Pulmonary artery endothelial cell (primary cell): Measurements from ENCODE around the gene INTS11. TPM values are rescaled to one million over a fixed set of nuclear protein-coding genes. Genes with fewer than 3 reads are reported as not detected.
A peak's percentile ranks its signal among the peaks of the same experiment; 100 is the strongest.

Experiments
- DNase-seq: peaks from one replicate; pipeline ENCODE4 v3.0.0-alpha.2; 2011; ENCODE audit warnings: low read depth, low spot score
- total RNA-seq: library from RNA; depleted of rRNA; stranded (reverse); fragments of >200 nt; gene quantifications from 2 replicates; pipeline ENCODE4 v1.2.3, GENCODE V29; 2014

INTS11 gene
- total RNA-seq, 1 donor from 2014 or later = 72.4 TPM

- no peak for DNase-seq
Measured at GRCh38 chr1:1312450-1313314, 11.8 kb downstream of the INTS11 start.

GRCh38 chr1:1311107-1312104 lies 13.1 kb downstream of the INTS11 start:
- no peak for DNase-seq

GRCh38 chr1:1310476-1311053 lies 13.9 kb downstream of the INTS11 start:
- DNase-seq = no peak

- DNase-seq = no peak
Measured at GRCh38 chr1:1310109-1310385, 14.4 kb downstream of the INTS11 start.

GRCh38 chr1:1309251-1310108 lies 15.0 kb downstream of the INTS11 start:
- no peak for DNase-seq

GRCh38 chr1:1308756-1309250 lies 15.7 kb downstream of the INTS11 start:
- DNase-seq = no peak

- peak; percentile 54 for DNase-seq
Measured at GRCh38 chr1:1307923-1308755, 16.3 kb downstream of the INTS11 start, which contains the start of the genes ACAP3 and PUSL1. Gene ACAP3 (minus strand): TSS chr1:1307930. CDS start chr1:1307815, 115 bp downstream. Gene PUSL1 (plus strand): TSS chr1:1308597. CDS start chr1:1308644, 47 bp downstream.

GRCh38 chr1:1307261-1307922 lies 17.1 kb downstream of the INTS11 start:
- no peak for DNase-seq

GRCh38 chr1:1306661-1307260 lies 17.7 kb downstream of the INTS11 start:
- no peak for DNase-seq

GRCh38 chr1:1306070-1306660 lies 18.3 kb downstream of the INTS11 start:
- no peak for DNase-seq

GRCh38 chr1:1305300-1306069 lies 19.0 kb downstream of the INTS11 start:
- no peak for DNase-seq

- DNase-seq = no peak
Measured at GRCh38 chr1:1304331-1305299, 19.8 kb downstream of the INTS11 start.

GRCh38 chr1:1303736-1304135 lies 20.7 kb downstream of the INTS11 start:
- DNase-seq = no peak

- no peak for DNase-seq
Measured at GRCh38 chr1:1302951-1303509, 21.4 kb downstream of the INTS11 start.

- no peak for DNase-seq
Measured at GRCh38 chr1:1302006-1302430, 22.4 kb downstream of the INTS11 start.

- DNase-seq = no peak
Measured at GRCh38 chr1:1300352-1300739, 24.1 kb downstream of the INTS11 start.
